Mucosa of stomach (tissue), 1 donor: Measurements from ENCODE around the gene SQSTM1.
"Not testable (repeated sequence)": the region's sequence is repeated elsewhere in the genome, so short reads cannot be mapped to it uniquely, and the experiment has no call there.

Experiments
- H3K27me3 ChIP-seq: one replicate; pipeline ENCODE4 v1.7.0; 2013; ENCODE audit warnings: mild to moderate bottlenecking, low read length; ENCODE audit not compliant: control insufficient read depth, insufficient read depth
- H3K36me3 ChIP-seq: one replicate; pipeline ENCODE4 v1.7.0; 2013; ENCODE audit warnings: low read length; ENCODE audit not compliant: control insufficient read depth, insufficient read depth
- H3K4me1 ChIP-seq: one replicate; pipeline ENCODE4 v1.7.0; 2013; ENCODE audit warnings: mild to moderate bottlenecking, low read length; ENCODE audit not compliant: control insufficient read depth, insufficient read depth
- H3K4me3 ChIP-seq: one replicate; pipeline ENCODE4 v1.7.0; 2013; ENCODE audit warnings: low read length
- H3K9ac ChIP-seq: one replicate; pipeline ENCODE4 v1.7.0; 2013; ENCODE audit warnings: mild to moderate bottlenecking, low read length, moderate library complexity
- H3K9me3 ChIP-seq: one replicate; pipeline ENCODE4 v1.7.0; 2013; ENCODE audit warnings: mild to moderate bottlenecking, low read length, moderate library complexity; ENCODE audit not compliant: control insufficient read depth
- donor health status: Pancreatic carcinoma.

Gene SQSTM1

GRCh38 chr5:179869101-179869500 lies 48.4 kb downstream of the SQSTM1 start:
- Histone ChIP-seq H3K27me3 (no peaks in the 10 kb centered on the region), H3K4me3 (no peak overlapping the region), H3K9me3 (no peaks in the 10 kb centered on the region), H3K36me3 (peaks cover 1% of the 10 kb centered on the region), H3K4me1 (no peaks in the 10 kb centered on the region), H3K9ac (no peak overlapping the region)

- Histone ChIP-seq H3K9me3 (no peaks in the 10 kb centered on the region), H3K27me3 (no peaks in the 10 kb centered on the region), H3K9ac (no peak overlapping the region), H3K4me3 (no peak overlapping the region), H3K4me1 (no peaks in the 10 kb centered on the region), H3K36me3 (peaks cover 8% of the 10 kb centered on the region)
These were observed 49.1 kb downstream of the SQSTM1 start for GRCh38 chr5:179869641-179870402.

- Histone ChIP-seq H3K4me3 (no peak overlapping the region), H3K27me3 (no peaks in the 10 kb centered on the region), H3K9ac (no peak overlapping the region), H3K36me3 (peaks cover 8% of the 10 kb centered on the region), H3K9me3 (no peaks in the 10 kb centered on the region), H3K4me1 (no peaks in the 10 kb centered on the region)
These were observed 49.7 kb downstream of the SQSTM1 start for GRCh38 chr5:179870403-179870903.

GRCh38 chr5:179870952-179871351 lies 50.2 kb downstream of the SQSTM1 start:
- no peaks in the 10 kb centered on the region for H3K4me1 ChIP-seq
- no peak overlapping the region for H3K9ac ChIP-seq
- H3K9me3 ChIP-seq, result no peaks in the 10 kb centered on the region
- no peaks in the 10 kb centered on the region for H3K27me3 ChIP-seq
- peaks cover 8% of the 10 kb centered on the region for H3K36me3 ChIP-seq
- no peak overlapping the region for H3K4me3 ChIP-seq

- H3K4me1 ChIP-seq, H3K9ac ChIP-seq, H3K9me3 ChIP-seq, H3K4me3 ChIP-seq, H3K27me3 ChIP-seq, H3K36me3 ChIP-seq: not testable (repeated sequence)
These were observed 50.8 kb downstream of the SQSTM1 start for GRCh38 chr5:179871533-179871932.

- no peaks in the 10 kb centered on the region for H3K9me3 ChIP-seq
- H3K4me3 ChIP-seq, result no peak overlapping the region
- no peaks in the 10 kb centered on the region for H3K27me3 ChIP-seq
- H3K36me3 ChIP-seq, result peaks cover 8% of the 10 kb centered on the region
- H3K9ac ChIP-seq, result no peak overlapping the region
- no peaks in the 10 kb centered on the region for H3K4me1 ChIP-seq
These were observed 51.5 kb downstream of the SQSTM1 start for GRCh38 chr5:179872055-179872827.

- H3K9me3 ChIP-seq, result no peaks in the 10 kb centered on the region
- no peaks in the 10 kb centered on the region for H3K4me1 ChIP-seq
- no peaks in the 10 kb centered on the region for H3K27me3 ChIP-seq
- no peak overlapping the region for H3K9ac ChIP-seq
- H3K36me3 ChIP-seq, result peaks cover 8% of the 10 kb centered on the region
- no peak overlapping the region for H3K4me3 ChIP-seq
These were observed 52.3 kb downstream of the SQSTM1 start for GRCh38 chr5:179872828-179873575.

GRCh38 chr5:179873588-179874110 lies 52.9 kb downstream of the SQSTM1 start:
- H3K9me3 ChIP-seq, result no peaks in the 10 kb centered on the region
- no peak overlapping the region for H3K4me3 ChIP-seq

GRCh38 chr5:179874136-179874535 lies 53.4 kb downstream of the SQSTM1 start:
- Histone ChIP-seq H3K36me3 (peaks cover 8% of the 10 kb centered on the region), H3K9ac (no peak overlapping the region), H3K4me3 (no peak overlapping the region), H3K27me3 (no peaks in the 10 kb centered on the region), H3K4me1 (no peaks in the 10 kb centered on the region), H3K9me3 (no peaks in the 10 kb centered on the region)

More at GRCh38 chr5:179873588-179874110, 52.9 kb downstream of the SQSTM1 start:
- Histone ChIP-seq H3K27me3 (no peaks in the 10 kb centered on the region), H3K9ac (no peak overlapping the region), H3K4me1 (no peaks in the 10 kb centered on the region), H3K36me3 (peaks cover 8% of the 10 kb centered on the region)

GRCh38 chr5:179874536-179875292 lies 54.0 kb downstream of the SQSTM1 start:
- Histone ChIP-seq H3K9ac (no peak overlapping the region), H3K36me3 (peaks cover 8% of the 10 kb centered on the region)

More at GRCh38 chr5:179874536-179875292, 54.0 kb downstream of the SQSTM1 start:
- Histone ChIP-seq H3K9me3 (no peaks in the 10 kb centered on the region), H3K27me3 (no peaks in the 10 kb centered on the region), H3K4me3 (no peak overlapping the region), H3K4me1 (no peaks in the 10 kb centered on the region)
